Loucy (cell line): ENCODE results near the gene VSIG2.

ENCODE experiments used
- H2AFZ ChIP-seq: fragments of 200-600 bp; sonication (generic); 2 replicates; pipeline ENCODE4 v1.6.0; 2016; ENCODE audit warnings: antibody characterized with exemption, mild to moderate bottlenecking, low read length, moderate library complexity
- H3F3A ChIP-seq: fragments of 200-600 bp; 2 replicates; pipeline ENCODE4 v1.6.0; 2016; ENCODE audit warnings: antibody characterized with exemption, low read depth, mild to moderate bottlenecking
- H3K27me3 ChIP-seq: fragments of 200-600 bp; sonication (generic); 2 replicates; pipeline ENCODE4 v1.6.1; 2014; ENCODE audit warnings: low read length, mild to moderate bottlenecking; ENCODE audit not compliant: insufficient read depth, poor library complexity, severe bottlenecking
- H3K36me3 ChIP-seq: fragments of 200-600 bp; sonication (generic); 2 replicates; pipeline ENCODE4 v1.6.1; 2016; ENCODE audit warnings: low read length; ENCODE audit not compliant: insufficient read depth
- H3K4me1 ChIP-seq: fragments of 200-600 bp; sonication (generic); 2 replicates; pipeline ENCODE4 v1.5.1; 2014; ENCODE audit warnings: low read length, mild to moderate bottlenecking; ENCODE audit not compliant: insufficient read depth, poor library complexity, severe bottlenecking
- H3K4me2 ChIP-seq: fragments of 200-600 bp; sonication (generic); 2 replicates; pipeline ENCODE4 v1.6.0; 2014; ENCODE audit warnings: antibody characterized with exemption, low read length, low read depth, mild to moderate bottlenecking; ENCODE audit not compliant: poor library complexity, severe bottlenecking
- H3K4me3 ChIP-seq: fragments of 200-600 bp; sonication (generic); 2 replicates; pipeline ENCODE4 v1.5.1; 2014; ENCODE audit warnings: low read length, mild to moderate bottlenecking, mixed read lengths; ENCODE audit not compliant: poor library complexity, severe bottlenecking
- H3K79me2 ChIP-seq: fragments of 200-600 bp; sonication (generic); 2 replicates; pipeline ENCODE4 v1.6.1; 2014; ENCODE audit warnings: low read length; ENCODE audit not compliant: insufficient read depth
- H3K9ac ChIP-seq: fragments of 200-600 bp; sonication (generic); 2 replicates; pipeline ENCODE4 v1.6.0; 2014; ENCODE audit warnings: mild to moderate bottlenecking, low read depth, low read length, moderate library complexity; ENCODE audit not compliant: poor library complexity, severe bottlenecking
- H3K9me2 ChIP-seq: fragments of 200-600 bp; sonication (generic); replicated peaks from 2 replicates; pipeline ENCODE4 v1.6.1; 2016; ENCODE audit warnings: low read depth, low read length, mixed read lengths
- H3K9me3 ChIP-seq: fragments of 200-600 bp; sonication (generic); 2 replicates; pipeline ENCODE4 v1.6.1; 2014; ENCODE audit warnings: mild to moderate bottlenecking, antibody characterized with exemption, low read length, low read depth; ENCODE audit not compliant: insufficient read depth
- H4K20me1 ChIP-seq: fragments of 200-600 bp; sonication (generic); 2 replicates; pipeline ENCODE4 v1.6.0; 2014; ENCODE audit warnings: antibody characterized with exemption, low read length, mild to moderate bottlenecking; ENCODE audit not compliant: insufficient read depth, poor library complexity, severe bottlenecking
- CTCF ChIP-seq: fragments of 200-600 bp; sonication (generic); conservative IDR thresholded peaks from 2 replicates; pipeline ENCODE4 v1.5.1; 2014; ENCODE audit warnings: mild to moderate bottlenecking, antibody characterized with exemption, low read length
- EZH2phosphoT487 ChIP-seq: fragments of 200-600 bp; IDR thresholded peaks from 2 replicates; pipeline ENCODE4 v1.6.1; 2018; ENCODE audit warnings: antibody characterized with exemption, mild to moderate bottlenecking, moderate library complexity, borderline replicate concordance

The VSIG2 gene

GRCh38 chr11:124768914-124769313, 16.9 kb upstream of the VSIG2 start:
- no peak for TF ChIP-seq CTCF
- TF ChIP-seq EZH2phosphoT487, result no peak
- no peaks in the 10 kb centered on the region for H3K27me3 ChIP-seq
- no peaks in the 10 kb centered on the region for H3K9me2 ChIP-seq
- no peaks in the 10 kb centered on the region for H3K9me3 ChIP-seq
- no peak overlapping the region for H2AFZ ChIP-seq
- no peaks in the 10 kb centered on the region for H4K20me1 ChIP-seq
- no peak overlapping the region for H3K4me3 ChIP-seq
- peaks cover 30% of the 10 kb centered on the region; the same call in 1 of the 2 replicates for H3K36me3 ChIP-seq
- H3K4me1 ChIP-seq, result no peaks in the 10 kb centered on the region
- no peaks in the 10 kb centered on the region for H3F3A ChIP-seq
- H3K4me2 ChIP-seq, result no peak overlapping the region
- no peak overlapping the region for H3K9ac ChIP-seq
- H3K79me2 ChIP-seq, result no peaks in the 10 kb centered on the region

- H3K4me2 ChIP-seq, result no peak overlapping the region
- H3K36me3 ChIP-seq, result peaks cover 18% of the 10 kb centered on the region; the same call in 1 of the 2 replicates
- no peak overlapping the region for H2AFZ ChIP-seq
Measured at GRCh38 chr11:124766156-124766555, 14.1 kb upstream of the VSIG2 start.

GRCh38 chr11:124763156-124763947, 11.3 kb upstream of the VSIG2 start:
- Histone ChIP-seq H3K4me2 (no peak overlapping the region), H3K4me1 (no peaks in the 10 kb centered on the region), H3F3A (no peaks in the 10 kb centered on the region), H3K9me2 (no peaks in the 10 kb centered on the region), H4K20me1 (no peaks in the 10 kb centered on the region), H3K4me3 (no peak overlapping the region), H3K27me3 (no peaks in the 10 kb centered on the region), H3K36me3 (peaks cover 14% of the 10 kb centered on the region; the same call in 1 of the 2 replicates), H2AFZ (no peak overlapping the region), H3K9me3 (no peaks in the 10 kb centered on the region), H3K9ac (no peak overlapping the region), H3K79me2 (no peaks in the 10 kb centered on the region)
- TF ChIP-seq EZH2phosphoT487 (no peak), CTCF (peak; percentile 40)

More at GRCh38 chr11:124766156-124766555, 14.1 kb upstream of the VSIG2 start:
- Histone ChIP-seq H3K9me2 (no peaks in the 10 kb centered on the region), H3K9me3 (no peaks in the 10 kb centered on the region), H3K9ac (no peak overlapping the region), H4K20me1 (no peaks in the 10 kb centered on the region), H3K4me1 (no peaks in the 10 kb centered on the region), H3K27me3 (no peaks in the 10 kb centered on the region), H3K79me2 (no peaks in the 10 kb centered on the region), H3F3A (no peaks in the 10 kb centered on the region), H3K4me3 (no peak overlapping the region)
- TF ChIP-seq EZH2phosphoT487 (no peak), CTCF (no peak)
